ENCODE results near the gene IL18.
"Not testable (repeated sequence)": the region's sequence is repeated elsewhere in the genome, so short reads cannot be mapped to it uniquely, and the experiment has no call there.

The IL18 gene

GRCh38 chr11:112167145-112167544 lies 3.3 kb upstream of the IL18 start, which contains the start of gene TEX12:
Gene TEX12, plus strand, starts transcription at chr11:112167372. Its CDS starts 1,897 bp downstream, at chr11:112169269.
- DNase-seq (ENCODE audit: low spot score) = no peak
- TF ChIP-seq CTCF (IDR thresholded peaks at IDR 0.05) = no peak
- H3K27ac ChIP-seq = no peak within 1 kb of the TSS
- H3K4me3 ChIP-seq = no peak within 1 kb of the TSS

DNA sequence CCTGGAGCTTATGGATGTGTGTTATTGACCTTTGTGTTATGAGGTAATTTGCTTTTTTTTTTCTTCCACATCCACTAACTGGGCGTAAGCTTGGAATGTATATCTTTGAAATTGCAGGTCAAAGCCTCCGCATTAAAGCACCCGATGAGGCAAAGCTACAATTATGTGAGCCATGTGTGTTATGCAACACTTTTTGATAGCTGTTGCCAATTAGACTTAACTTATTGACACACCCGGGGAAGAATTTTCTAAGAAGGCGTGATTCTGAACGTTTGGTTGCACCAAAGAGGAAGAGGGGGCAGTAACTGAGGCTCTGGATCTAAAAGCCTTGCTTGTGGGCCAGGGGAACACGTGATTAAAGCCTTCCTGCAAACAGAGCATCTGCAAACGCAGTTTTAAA lies 2.7 kb upstream of the IL18 start:
- Histone ChIP-seq H3K27ac (no peak overlapping the region), H3K4me3 (no peak overlapping the region)
- DNase-seq (ENCODE audit: low spot score) = no peak
- TF ChIP-seq CTCF (IDR thresholded peaks at IDR 0.05) = no peak

DNA sequence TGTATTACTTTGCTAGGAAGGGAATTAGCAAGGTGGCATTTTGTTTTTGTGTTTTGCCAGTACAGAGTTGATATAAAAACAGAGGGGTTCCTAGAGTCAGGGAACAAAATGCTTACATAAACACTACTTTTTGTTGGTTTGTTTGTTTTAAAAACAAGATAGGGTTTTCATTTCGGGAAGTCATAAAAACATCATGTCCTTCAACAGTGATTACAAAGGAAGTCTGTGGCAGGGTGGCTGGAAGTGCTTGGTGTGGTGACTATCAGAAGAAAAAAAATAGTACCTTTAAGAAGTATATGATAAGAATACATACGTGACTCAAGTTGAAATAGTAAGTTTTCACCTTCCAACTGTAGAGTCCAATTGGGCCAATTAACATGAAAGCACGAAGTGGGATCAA lies 1.2 kb upstream of the IL18 start:
- Histone ChIP-seq H3K4me3 (no peak overlapping the region), H3K27ac (no peak overlapping the region)
- TF ChIP-seq CTCF (IDR thresholded peaks at IDR 0.05) = no peak
- DNase-seq (ENCODE audit: low spot score) = no peak

GRCh38 chr11:112162761-112163546 lies 940 bp downstream of the IL18 start:
- Histone ChIP-seq H3K4me3 (peak overlapping the region; percentile 55), H3K27ac (no peak overlapping the region)
- TF ChIP-seq CTCF (IDR thresholded peaks at IDR 0.05) = no peak
- no peak for DNase-seq (ENCODE audit: low spot score)

- not testable (repeated sequence) for H3K27ac ChIP-seq, H3K4me3 ChIP-seq
Observed at GRCh38 chr11:112162200-112162599, 1.7 kb downstream of the IL18 start.

GRCh38 chr11:112161012-112161411 lies 2.9 kb downstream of the IL18 start:
- no peak overlapping the region for H3K4me3 ChIP-seq
- H3K27ac ChIP-seq = peak overlapping the region in 1 of 2 donors; percentile 24
- no peak for TF ChIP-seq CTCF (IDR thresholded peaks at IDR 0.05)
- no peak for DNase-seq (ENCODE audit: low spot score)

More at GRCh38 chr11:112162200-112162599, 1.7 kb downstream of the IL18 start:
- not testable (repeated sequence) for DNase-seq (ENCODE audit: low spot score)

- peak overlapping the region; percentile 5 to 69 for H3K27ac ChIP-seq
- DNase-seq (ENCODE audit: low spot score) = no peak
- TF ChIP-seq CTCF (IDR thresholded peaks at IDR 0.05) = no peak
- no peak overlapping the region for H3K4me3 ChIP-seq
Observed at GRCh38 chr11:112160091-112160848, 3.6 kb downstream of the IL18 start.

Measured in coronary artery (tissue), 2 donors.